Stimulated activated naive B cell treated with anti-CD40 and anti-IgM and Interleukin-4, amounts not matched to agents 10 μg/mL and 1 μg/mL and 100 μg/mL, for 72 hours (primary cell): ENCODE data around the gene MRPL24.

ENCODE experiments used
- ATAC-seq, 2 donors: fragments of 150-1000 bp; cut with Tn5 transposase; replicated peaks; 2 replicates each; pipeline ENCODE4 v1.10.0; 2021; ENCODE audit warnings: moderate library complexity in 1 of 2
- DNase-seq: peaks from one replicate; pipeline ENCODE4 v3.0.0; 2021
- H3K27ac Mint-ChIP-seq: one replicate; pipeline ENCODE4 v1.8.0; 2022; ENCODE audit warnings: mild to moderate bottlenecking, mixed read lengths
- H3K27me3 Mint-ChIP-seq, 2 donors: one replicate each; pipeline ENCODE4 v1.8.0; 2022; ENCODE audit warnings: mixed read lengths in 2 of 2
- H3K36me3 Mint-ChIP-seq, 2 donors: one replicate each; pipeline ENCODE4 v1.8.0; 2022; ENCODE audit warnings: mixed read lengths in 2 of 2, mild to moderate bottlenecking in 1 of 2
- H3K4me1 Mint-ChIP-seq, 2 donors: one replicate each; pipeline ENCODE4 v1.8.0; 2022; ENCODE audit warnings: mixed read lengths in 2 of 2, mild to moderate bottlenecking in 1 of 2
- H3K4me3 Mint-ChIP-seq, 2 donors: one replicate each; pipeline ENCODE4 v1.8.0; 2022; ENCODE audit warnings: mild to moderate bottlenecking in 2 of 2, mixed read lengths in 2 of 2, moderate library complexity in 1 of 2
- H3K9me3 Mint-ChIP-seq, 2 donors: one replicate each; pipeline ENCODE4 v1.8.0; 2022; ENCODE audit warnings: mixed read lengths in 2 of 2, mild to moderate bottlenecking in 1 of 2

MRPL24 gene

GRCh38 chr1:156705918-156706656 is 34.8 kb downstream of the MRPL24 start:
- DNase-seq (peak; percentile 35), ATAC-seq (peak; percentile 63 to 71)
- H3K9me3 Mint-ChIP-seq = no peaks in the 10 kb centered on the region
- no peaks in the 10 kb centered on the region for H3K36me3 Mint-ChIP-seq
- H3K27ac Mint-ChIP-seq = peak overlapping the region; percentile 96
- peaks cover 40 to 49% of the 10 kb centered on the region in 2 donors for H3K27me3 Mint-ChIP-seq
- peaks cover 17 to 32% of the 10 kb centered on the region in 2 donors for H3K4me1 Mint-ChIP-seq
- peak overlapping the region; percentile 85 to 90 for H3K4me3 Mint-ChIP-seq

GRCh38 chr1:156705321-156705917 is 35.5 kb downstream of the MRPL24 start, which contains the start of gene CRABP2:
Gene CRABP2 (minus strand): TSS chr1:156705583. CDS start chr1:156705446, 137 bp downstream.
- no peaks in the 10 kb centered on the region for H3K9me3 Mint-ChIP-seq
- peaks cover 47 to 56% of the 10 kb centered on the region in 2 donors for H3K27me3 Mint-ChIP-seq
- H3K36me3 Mint-ChIP-seq = no peaks in the 10 kb centered on the region
- H3K4me3 Mint-ChIP-seq = peak within 1 kb of the TSS; percentile 85 to 90
- peaks cover 17 to 32% of the 10 kb centered on the region in 2 donors for H3K4me1 Mint-ChIP-seq
- peak within 1 kb of the TSS; percentile 96 for H3K27ac Mint-ChIP-seq
- DNase-seq (no peak), ATAC-seq (peak; percentile 53 to 61)

- DNase-seq (no peak), ATAC-seq (peak; percentile 27 to 40)
- Mint-ChIP-seq H3K4me3 (peak overlapping the region; percentile 85 to 90), H3K27ac (peak overlapping the region; percentile 71), H3K9me3 (no peaks in the 10 kb centered on the region), H3K27me3 (peaks cover 50 to 59% of the 10 kb centered on the region in 2 donors), H3K4me1 (peaks cover 17 to 32% of the 10 kb centered on the region in 2 donors), H3K36me3 (peaks cover 1% of the 10 kb centered on the region in 2 donors)
Measured at GRCh38 chr1:156704930-156705320, 36.0 kb downstream of the MRPL24 start.

DNA sequence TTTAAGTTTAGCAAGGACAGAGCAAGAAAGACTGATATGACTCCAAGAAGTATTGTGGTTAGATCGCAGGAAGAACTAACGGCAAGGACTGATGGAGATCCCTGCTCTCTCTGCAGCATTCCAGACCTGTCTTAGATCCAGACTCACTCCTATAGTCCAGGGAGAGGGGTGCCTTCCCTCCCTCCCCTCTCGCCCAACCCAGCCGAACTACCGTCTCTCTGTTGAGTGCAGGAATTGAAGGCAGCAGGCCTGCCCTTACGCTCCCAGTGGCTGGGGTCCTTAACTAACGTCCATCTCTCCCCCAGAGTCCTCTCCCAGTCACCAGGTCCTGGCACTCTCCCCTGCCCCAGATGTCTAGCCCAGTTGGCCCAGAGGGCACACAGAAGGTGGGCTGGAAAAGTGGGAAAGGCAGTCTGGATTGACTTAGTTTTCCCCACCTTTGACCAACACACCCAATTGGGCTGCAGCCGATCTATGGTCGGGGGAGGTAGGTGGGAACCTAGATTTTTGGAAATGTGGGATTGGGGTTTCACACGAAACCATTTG is 36.6 kb downstream of the MRPL24 start:
- ATAC-seq = no peak
- Mint-ChIP-seq H3K4me1 (peaks cover 17 to 32% of the 10 kb centered on the region in 2 donors), H3K27ac (no peak overlapping the region), H3K36me3 (peaks cover 3 to 6% of the 10 kb centered on the region in 2 donors), H3K9me3 (no peaks in the 10 kb centered on the region), H3K27me3 (peaks cover 55 to 66% of the 10 kb centered on the region in 2 donors), H3K4me3 (peak overlapping the region; percentile 18 to 85)
- no peak for DNase-seq

GRCh38 chr1:156703741-156704140 is 37.1 kb downstream of the MRPL24 start:
- H3K9me3 Mint-ChIP-seq = no peaks in the 10 kb centered on the region

GRCh38 chr1:156703336-156703735 is 37.6 kb downstream of the MRPL24 start:
- no peak overlapping the region for H3K4me3 Mint-ChIP-seq
- peaks cover 64 to 75% of the 10 kb centered on the region in 2 donors for H3K27me3 Mint-ChIP-seq
- peaks cover 7 to 11% of the 10 kb centered on the region in 2 donors for H3K36me3 Mint-ChIP-seq
- ATAC-seq = no peak
- H3K4me1 Mint-ChIP-seq = peaks cover 17 to 32% of the 10 kb centered on the region in 2 donors
- H3K27ac Mint-ChIP-seq = no peak overlapping the region
- H3K9me3 Mint-ChIP-seq = no peaks in the 10 kb centered on the region
- DNase-seq = no peak

More at GRCh38 chr1:156703741-156704140, 37.1 kb downstream of the MRPL24 start:
- H3K36me3 Mint-ChIP-seq = peaks cover 6 to 10% of the 10 kb centered on the region in 2 donors
- peaks cover 17 to 32% of the 10 kb centered on the region in 2 donors for H3K4me1 Mint-ChIP-seq
- no peak overlapping the region for H3K27ac Mint-ChIP-seq
- DNase-seq = no peak
- no peak overlapping the region for H3K4me3 Mint-ChIP-seq
- peaks cover 60 to 71% of the 10 kb centered on the region in 2 donors for H3K27me3 Mint-ChIP-seq
- no peak for ATAC-seq

GRCh38 chr1:156700736-156701531 is 40.0 kb downstream of the MRPL24 start:
- H3K27me3 Mint-ChIP-seq = peaks cover 74 to 93% of the 10 kb centered on the region in 2 donors
- ATAC-seq (no peak), DNase-seq (no peak)
- H3K9me3 Mint-ChIP-seq = no peaks in the 10 kb centered on the region
- H3K27ac Mint-ChIP-seq = no peak overlapping the region
- H3K4me1 Mint-ChIP-seq = peaks cover 7 to 24% of the 10 kb centered on the region in 2 donors
- peaks cover 7 to 11% of the 10 kb centered on the region in 2 donors for H3K36me3 Mint-ChIP-seq
- H3K4me3 Mint-ChIP-seq = no peak overlapping the region

DNA sequence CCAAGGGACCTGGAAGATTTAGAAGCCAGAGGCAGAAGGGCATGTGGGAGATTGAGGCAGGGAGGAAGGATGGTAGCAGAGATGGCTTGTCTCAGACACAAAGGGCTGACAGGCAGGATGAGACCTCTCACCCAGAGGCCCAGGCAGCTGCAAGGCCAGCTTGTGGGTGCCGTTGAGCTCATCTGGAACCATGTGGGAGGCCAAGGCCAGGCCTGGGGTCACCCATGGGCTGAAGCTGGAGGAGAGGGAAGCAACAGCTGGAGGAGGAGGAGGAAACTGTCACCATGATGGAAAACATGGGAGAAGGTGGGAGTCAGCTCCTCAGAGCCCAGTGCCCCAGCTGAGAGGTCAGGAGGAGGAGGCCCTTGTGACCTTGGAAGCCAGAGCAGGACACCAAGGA is 41.9 kb downstream of the MRPL24 start:
- H3K9me3 Mint-ChIP-seq = no peaks in the 10 kb centered on the region
- no peak overlapping the region for H3K4me3 Mint-ChIP-seq
- H3K4me1 Mint-ChIP-seq = peaks cover 0 to 4% of the 10 kb centered on the region in 2 donors
- ATAC-seq (no peak), DNase-seq (no peak)
- peaks cover 70 to 84% of the 10 kb centered on the region in 2 donors for H3K27me3 Mint-ChIP-seq
- peaks cover 7 to 11% of the 10 kb centered on the region in 2 donors for H3K36me3 Mint-ChIP-seq
- no peak overlapping the region for H3K27ac Mint-ChIP-seq

- H3K9me3 Mint-ChIP-seq = no peaks in the 10 kb centered on the region
- peak overlapping the region; percentile 31 for H3K27ac Mint-ChIP-seq
- no peak for ATAC-seq
- H3K4me3 Mint-ChIP-seq = no peak overlapping the region
- no peak for DNase-seq
- H3K36me3 Mint-ChIP-seq = peaks cover 7 to 11% of the 10 kb centered on the region in 2 donors
- H3K27me3 Mint-ChIP-seq = peaks cover 74 to 84% of the 10 kb centered on the region in 2 donors
- H3K4me1 Mint-ChIP-seq = peaks cover 9 to 12% of the 10 kb centered on the region in 2 donors
Measured at GRCh38 chr1:156697481-156697880, 43.4 kb downstream of the MRPL24 start.

- ATAC-seq (no peak), DNase-seq (no peak)
- Mint-ChIP-seq H3K4me1 (peaks cover 17 to 19% of the 10 kb centered on the region in 2 donors), H3K27me3 (peaks cover 81 to 86% of the 10 kb centered on the region in 2 donors), H3K4me3 (no peak overlapping the region), H3K9me3 (no peaks in the 10 kb centered on the region), H3K36me3 (peaks cover 7 to 11% of the 10 kb centered on the region in 2 donors), H3K27ac (no peak overlapping the region)
Measured at GRCh38 chr1:156696755-156697154, 44.1 kb downstream of the MRPL24 start.

GRCh38 chr1:156694690-156694962 is 46.3 kb downstream of the MRPL24 start:
- peaks cover 5 to 7% of the 10 kb centered on the region in 2 donors for H3K36me3 Mint-ChIP-seq
- ATAC-seq (no peak), DNase-seq (no peak)
- H3K27ac Mint-ChIP-seq = no peak overlapping the region
- no peak overlapping the region for H3K4me3 Mint-ChIP-seq
- peaks cover 81 to 87% of the 10 kb centered on the region in 2 donors for H3K27me3 Mint-ChIP-seq
- no peaks in the 10 kb centered on the region for H3K9me3 Mint-ChIP-seq
- H3K4me1 Mint-ChIP-seq = peaks cover 19 to 24% of the 10 kb centered on the region in 2 donors

GRCh38 chr1:156693848-156694689 is 46.8 kb downstream of the MRPL24 start:
- DNase-seq = no peak
- Mint-ChIP-seq H3K9me3 (no peaks in the 10 kb centered on the region), H3K27ac (no peak overlapping the region), H3K4me1 (peaks cover 24 to 29% of the 10 kb centered on the region in 2 donors), H3K4me3 (no peak overlapping the region), H3K27me3 (peaks cover 81 to 86% of the 10 kb centered on the region in 2 donors), H3K36me3 (peaks cover 4 to 5% of the 10 kb centered on the region in 2 donors)
- no peak for ATAC-seq
